Right lobe of liver (tissue), 6 donors: ENCODE measurements around the gene FAM83F. TPM values are rescaled to one million over a fixed set of nuclear protein-coding genes. Genes with fewer than 3 reads are reported as not detected.

ENCODE experiments used
- ATAC-seq, 4 donors: fragments of 200-7000 bp; cut with Tn5 transposase; one replicate each; pipeline ENCODE4 v1.9.1; 2020; ENCODE audit warnings: mild to moderate bottlenecking in 4 of 4, moderate library complexity in 4 of 4
- DNase-seq, 3 donors: peaks; one replicate each; pipeline ENCODE4 v3.0.0-alpha.2; 2020
- H3K27ac ChIP-seq, 3 donors: fragments of 200-600 bp; one replicate each; pipeline ENCODE4 v1.8.0; 2022
- H3K27me3 ChIP-seq, 2 donors: fragments of 200-600 bp; one replicate each; pipeline ENCODE4 v1.8.0; 2022
- H3K36me3 ChIP-seq, 4 donors: fragments of 200-600 bp; sonication (generic) in 1 of 4; one replicate each; pipeline versions ENCODE4 v1.5.1 to v1.8.0; 2017 to 2022; ENCODE audit warnings: control low read depth in 1 of 4
- H3K4me1 ChIP-seq, 4 donors: fragments of 200-600 bp; sonication (generic) in 1 of 4; one replicate each; pipeline versions ENCODE4 v1.5.1 to v1.8.0; 2017 to 2022; ENCODE audit warnings: control low read depth in 1 of 4
- H3K4me3 ChIP-seq, 3 donors: fragments of 200-600 bp; one replicate each; pipeline ENCODE4 v1.8.0; 2022
- H3K9me3 ChIP-seq, 4 donors: fragments of 200-600 bp; sonication (generic) in 1 of 4; one replicate each; pipeline versions ENCODE4 v1.5.1 to v1.8.0; 2017 to 2022; ENCODE audit warnings: control low read depth in 1 of 4
- POLR2A ChIP-seq: fragments of 450-650 bp; IDR thresholded peaks from one replicate; pipeline ENCODE4 v1.6.1; 2017; ENCODE audit warnings: antibody characterized with exemption, mild to moderate bottlenecking
- WGBS: methylation state at CpG from one replicate; pipeline ENCODE4 v1.1.6; 2018; ENCODE audit warnings: low coverage, low lambda C conversion rate; ENCODE audit not compliant: insufficient coverage; ENCODE audit errors: missing lambda C conversion rate; 5-methylcytosine and 5-hydroxymethylcytosine counted together
- intact Hi-C, 2 donors: fragments of 100-400 bp; cut with DNase I; formaldehyde crosslinking; loops; one replicate each; pipeline versions ENCODE4 v1.11.2 to v1.14.1; 2022
- total RNA-seq, 6 experiments: library from RNA; depleted of rRNA in 2 of 6; stranded (reverse); fragments of >200 nt in 2 of 6; fragmentation: NEBNext Ultra II Directional in 3 of 6; extraction: Animal tissue kit (Norgen Biotek cat#: 25700) in 3 of 6; gene quantifications; one replicate each; pipeline versions ENCODE4 v1.1.0 to v1.2.4, GENCODE V29; 2016 to 2023
- TF ChIP-seq, protein P1 (sequence below), 4 donors: fragments of 200-600 bp in 3 of 4; fragments of 450-650 bp in 1 of 4; IDR thresholded peaks; one replicate each; pipeline versions ENCODE4 v1.5.1 to v1.8.0; 2016 to 2022; ENCODE audit warnings: antibody characterized with exemption in 4 of 4, mild to moderate bottlenecking in 2 of 4
- donor health status: DM: no; HTN: yes; CAD: no.
- donor health status: DM: no; HTN: no; CAD: no.
- donor health status: DM: no; HTN: no; CAD: no.
- donor health status: DM: no; HTN: yes; CAD: no.
- donor health status: DM: no; HTN: yes; CAD: no.

Gene FAM83F
- total RNA-seq, 6 experiments from 2014 or later: 1.1 to 4.5 (median 1.6) TPM

DNA sequence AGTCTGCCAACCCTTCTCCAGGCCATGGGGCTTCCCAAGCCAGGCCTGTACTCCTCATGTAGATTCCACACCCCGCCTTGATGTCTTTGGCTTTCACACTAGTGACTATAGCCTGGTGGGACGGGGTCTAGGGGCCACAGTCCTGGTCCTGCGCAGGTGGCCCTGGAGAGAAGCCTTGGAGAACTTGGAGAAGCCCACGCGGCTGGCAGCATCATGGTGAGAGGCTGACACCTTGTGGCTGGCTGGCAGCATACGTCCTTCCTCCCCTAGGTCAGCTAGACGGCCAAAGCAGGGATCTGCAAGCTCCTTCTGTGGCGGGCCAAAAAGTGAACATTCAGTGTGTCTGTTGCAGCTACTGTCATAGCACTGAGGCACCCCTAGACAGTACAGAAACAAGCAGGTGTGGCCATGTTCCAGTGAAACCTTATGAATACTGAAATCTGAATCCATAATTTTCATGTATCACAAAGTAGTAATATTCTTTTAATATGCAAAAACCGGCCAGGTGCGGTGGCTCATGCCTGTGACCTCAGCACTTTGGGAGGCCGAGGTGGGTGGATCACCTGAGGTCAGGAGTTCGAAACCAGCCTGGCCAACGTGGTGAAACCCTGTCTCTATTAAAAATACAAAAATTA, 42.0 kb downstream of the FAM83F start:
- DNase-seq (peak; percentile 65 to 71 (median 70)), ATAC-seq (peak; percentile 85 to 91 (median 88))
- H3K4me3 ChIP-seq: no peak overlapping the region
- H3K27ac ChIP-seq: no peak overlapping the region
- intact Hi-C loops: no loop called here
- no peak for TF ChIP-seq POLR2A
- TF ChIP-seq, protein P1, sequence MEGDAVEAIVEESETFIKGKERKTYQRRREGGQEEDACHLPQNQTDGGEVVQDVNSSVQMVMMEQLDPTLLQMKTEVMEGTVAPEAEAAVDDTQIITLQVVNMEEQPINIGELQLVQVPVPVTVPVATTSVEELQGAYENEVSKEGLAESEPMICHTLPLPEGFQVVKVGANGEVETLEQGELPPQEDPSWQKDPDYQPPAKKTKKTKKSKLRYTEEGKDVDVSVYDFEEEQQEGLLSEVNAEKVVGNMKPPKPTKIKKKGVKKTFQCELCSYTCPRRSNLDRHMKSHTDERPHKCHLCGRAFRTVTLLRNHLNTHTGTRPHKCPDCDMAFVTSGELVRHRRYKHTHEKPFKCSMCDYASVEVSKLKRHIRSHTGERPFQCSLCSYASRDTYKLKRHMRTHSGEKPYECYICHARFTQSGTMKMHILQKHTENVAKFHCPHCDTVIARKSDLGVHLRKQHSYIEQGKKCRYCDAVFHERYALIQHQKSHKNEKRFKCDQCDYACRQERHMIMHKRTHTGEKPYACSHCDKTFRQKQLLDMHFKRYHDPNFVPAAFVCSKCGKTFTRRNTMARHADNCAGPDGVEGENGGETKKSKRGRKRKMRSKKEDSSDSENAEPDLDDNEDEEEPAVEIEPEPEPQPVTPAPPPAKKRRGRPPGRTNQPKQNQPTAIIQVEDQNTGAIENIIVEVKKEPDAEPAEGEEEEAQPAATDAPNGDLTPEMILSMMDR (IDR thresholded peaks at IDR 0.05): peak; percentile 68 to 83 (median 74)
- no peaks in the 10 kb centered on the region for H3K27me3 ChIP-seq
- 38% methylated on average over 7 of the region's 13 CpGs for WGBS
- no peaks in the 10 kb centered on the region for H3K4me1 ChIP-seq
- H3K9me3 ChIP-seq: no peaks in the 10 kb centered on the region
- no peaks in the 10 kb centered on the region for H3K36me3 ChIP-seq

- 50% methylated on average over 3 of the region's 3 CpGs for WGBS
- Histone ChIP-seq H3K36me3 (no peaks in the 10 kb centered on the region), H3K27me3 (no peaks in the 10 kb centered on the region), H3K4me1 (no peaks in the 10 kb centered on the region), H3K9me3 (no peaks in the 10 kb centered on the region), H3K4me3 (no peak overlapping the region), H3K27ac (no peak overlapping the region)
- no peak for DNase-seq
- ATAC-seq: no peak
- TF ChIP-seq POLR2A: no peak
- TF ChIP-seq, protein P1 (IDR thresholded peaks at IDR 0.05): no peak
- intact Hi-C loops: no loop called here
Observed at GRCh38 chr22:40037320-40037719, 42.6 kb downstream of the FAM83F start.

GRCh38 chr22:40039482-40040115, 44.8 kb downstream of the FAM83F start:
- H3K27me3 ChIP-seq: no peaks in the 10 kb centered on the region
- 56% methylated on average over 11 of the region's 11 CpGs for WGBS
- H3K27ac ChIP-seq: no peak overlapping the region
- intact Hi-C loops: no loop called here
- DNase-seq: no peak
- ATAC-seq: no peak
- TF ChIP-seq, protein P1 (IDR thresholded peaks at IDR 0.05): no peak
- TF ChIP-seq POLR2A: no peak
- H3K36me3 ChIP-seq: no peaks in the 10 kb centered on the region
- H3K4me1 ChIP-seq: peaks cover 0 to 14% (median 3%) of the 10 kb centered on the region in 4 donors
- H3K9me3 ChIP-seq: no peaks in the 10 kb centered on the region
- H3K4me3 ChIP-seq: no peak overlapping the region

DNA sequence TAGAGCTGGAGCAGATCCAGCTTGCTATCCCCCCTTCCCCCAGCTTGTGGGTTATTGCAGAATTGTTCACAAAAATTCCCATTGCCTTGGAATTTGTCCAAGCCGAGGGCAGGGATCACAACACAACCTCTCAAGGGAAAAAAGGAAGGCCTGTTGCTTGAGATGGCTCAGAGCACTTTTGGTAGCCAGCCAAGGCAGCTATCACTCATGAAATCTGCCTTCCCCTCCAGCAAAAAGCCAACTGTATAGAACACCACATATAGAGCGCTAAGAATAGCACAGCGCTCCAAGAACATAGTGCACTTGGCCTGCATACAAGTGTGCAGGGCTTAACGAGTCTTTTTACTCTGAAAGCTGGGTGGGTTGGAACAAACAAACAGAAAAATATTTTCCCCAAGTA, 46.2 kb downstream of the FAM83F start:
- no peaks in the 10 kb centered on the region for H3K36me3 ChIP-seq
- ATAC-seq: no peak
- no peaks in the 10 kb centered on the region for H3K9me3 ChIP-seq
- peaks cover 0 to 19% (median 4%) of the 10 kb centered on the region in 4 donors for H3K4me1 ChIP-seq
- 43% methylated on average over 4 of the region's 4 CpGs for WGBS
- no peak overlapping the region for H3K27ac ChIP-seq
- H3K27me3 ChIP-seq: no peaks in the 10 kb centered on the region
- no peak overlapping the region for H3K4me3 ChIP-seq
- intact Hi-C loops: no loop called here
- TF ChIP-seq, protein P1 (IDR thresholded peaks at IDR 0.05): no peak
- TF ChIP-seq POLR2A: no peak
- peak in 1 of 3 donors; percentile 51 for DNase-seq
